GM21360 (cell line): ENCODE results near the gene RASAL1.

Experiments used
- ATAC-seq: cut with Tn5 transposase; IDR thresholded peaks from one replicate; pipeline ENCODE4 v1.9.1; 2021; ENCODE audit warnings: mild to moderate bottlenecking, moderate library complexity; ENCODE audit not compliant: unreplicated experiment

The RASAL1 gene

DNA sequence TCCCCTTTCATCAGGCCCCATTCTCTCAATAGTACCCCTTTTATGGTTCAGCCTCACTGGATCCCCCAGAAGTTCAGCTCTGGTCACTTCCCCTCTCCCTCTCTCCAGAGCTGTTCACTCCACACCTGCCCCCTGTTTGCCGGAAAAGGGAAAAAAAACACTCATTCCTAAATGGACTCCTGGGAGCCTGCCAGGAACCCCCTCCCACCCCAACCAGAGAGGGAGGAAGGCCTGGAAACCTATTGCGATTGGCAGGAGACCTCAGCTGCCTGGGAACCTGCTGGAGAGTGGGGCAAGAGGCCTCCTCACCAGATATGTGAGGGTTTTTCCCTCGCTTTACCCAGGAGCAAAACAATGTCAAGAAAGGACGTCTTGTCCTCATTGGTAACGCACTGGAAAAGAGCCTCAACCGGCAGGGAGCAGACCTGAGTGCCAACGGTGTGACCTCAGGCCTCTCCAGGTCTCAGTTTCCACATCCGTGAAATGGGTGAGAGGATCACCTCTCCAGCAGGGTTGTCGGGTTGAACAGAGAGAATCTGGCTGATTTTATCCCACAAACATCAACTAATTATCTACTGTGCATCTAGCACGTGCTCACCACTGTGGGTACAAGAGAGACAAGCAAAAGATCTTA is 74.4 kb downstream of the RASAL1 start:
- no peak for ATAC-seq

DNA sequence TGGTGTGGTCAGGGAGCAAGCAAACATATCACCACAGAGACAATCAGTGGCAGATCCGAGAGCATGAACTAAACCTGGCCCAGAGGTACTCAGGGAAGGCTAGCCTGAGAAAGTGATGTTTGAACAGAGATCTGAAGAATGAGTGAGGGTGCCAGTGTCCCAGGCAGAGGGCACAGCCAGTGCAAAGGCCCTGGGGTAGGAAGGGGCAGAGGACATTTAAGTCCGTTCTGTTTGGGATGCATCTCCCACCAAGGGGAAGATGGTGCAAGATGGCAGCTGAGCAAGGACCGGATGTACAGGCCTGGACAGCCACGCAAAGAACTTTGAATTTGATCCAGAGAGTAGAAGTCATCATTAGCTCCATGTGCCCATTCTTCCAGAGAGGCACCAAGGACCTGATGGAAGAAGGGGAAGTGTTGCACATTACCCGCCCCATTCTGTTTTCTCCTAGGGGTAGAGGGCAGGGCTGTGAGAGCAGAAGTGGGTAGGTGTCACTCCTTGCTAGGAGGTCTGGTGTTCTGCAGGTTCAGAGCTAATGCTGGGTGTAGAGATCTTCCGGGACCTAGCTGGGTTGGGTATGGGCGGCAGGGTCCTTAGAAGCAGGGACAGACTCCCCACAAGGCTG is 75.1 kb downstream of the RASAL1 start:
- ATAC-seq = no peak

DNA sequence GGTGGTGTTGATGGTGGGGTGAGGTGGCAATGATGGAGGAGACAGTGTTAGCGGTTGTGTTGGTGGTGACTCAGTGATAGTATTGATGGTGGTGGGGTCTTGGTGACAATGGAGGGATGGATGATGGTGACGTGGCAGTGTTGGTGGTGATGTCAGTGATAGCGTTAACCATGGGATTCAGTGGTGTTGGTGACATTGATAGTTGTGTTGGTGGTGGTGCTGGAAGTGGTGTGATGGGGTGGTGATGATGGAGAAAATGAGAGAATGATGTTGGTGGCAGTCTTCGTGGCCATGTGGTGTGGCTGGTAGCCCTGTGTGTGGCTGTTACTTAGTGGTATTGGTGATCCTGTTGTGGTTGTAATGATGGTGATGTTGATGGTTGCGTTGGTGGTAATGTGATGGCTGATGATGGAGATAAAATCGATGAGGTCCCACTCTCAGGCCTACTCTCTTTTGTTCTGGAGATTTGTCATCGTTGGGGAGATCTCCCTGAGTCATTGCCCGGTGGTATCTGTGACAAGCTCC is 76.4 kb downstream of the RASAL1 start:
- no peak for ATAC-seq

DNA sequence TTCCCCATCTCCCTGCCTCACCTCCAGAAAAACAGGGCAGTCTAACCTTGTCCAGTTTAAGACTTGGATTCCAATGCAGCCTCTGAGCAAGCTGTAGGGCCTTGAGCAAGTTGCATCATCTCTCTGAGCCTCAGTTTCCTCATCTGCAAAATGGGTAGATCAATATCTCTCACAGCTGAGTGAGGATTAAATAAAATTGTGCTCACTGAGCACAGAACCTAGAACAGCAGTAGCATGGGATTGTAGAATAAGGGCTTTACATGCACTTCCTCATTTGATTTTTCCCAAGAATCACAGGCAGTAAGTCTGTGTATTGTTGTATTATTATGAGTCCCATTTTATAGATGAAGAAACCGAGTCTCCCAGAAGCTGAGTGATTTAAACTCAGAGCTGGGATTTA is 77.0 kb downstream of the RASAL1 start:
- ATAC-seq = no peak

DNA sequence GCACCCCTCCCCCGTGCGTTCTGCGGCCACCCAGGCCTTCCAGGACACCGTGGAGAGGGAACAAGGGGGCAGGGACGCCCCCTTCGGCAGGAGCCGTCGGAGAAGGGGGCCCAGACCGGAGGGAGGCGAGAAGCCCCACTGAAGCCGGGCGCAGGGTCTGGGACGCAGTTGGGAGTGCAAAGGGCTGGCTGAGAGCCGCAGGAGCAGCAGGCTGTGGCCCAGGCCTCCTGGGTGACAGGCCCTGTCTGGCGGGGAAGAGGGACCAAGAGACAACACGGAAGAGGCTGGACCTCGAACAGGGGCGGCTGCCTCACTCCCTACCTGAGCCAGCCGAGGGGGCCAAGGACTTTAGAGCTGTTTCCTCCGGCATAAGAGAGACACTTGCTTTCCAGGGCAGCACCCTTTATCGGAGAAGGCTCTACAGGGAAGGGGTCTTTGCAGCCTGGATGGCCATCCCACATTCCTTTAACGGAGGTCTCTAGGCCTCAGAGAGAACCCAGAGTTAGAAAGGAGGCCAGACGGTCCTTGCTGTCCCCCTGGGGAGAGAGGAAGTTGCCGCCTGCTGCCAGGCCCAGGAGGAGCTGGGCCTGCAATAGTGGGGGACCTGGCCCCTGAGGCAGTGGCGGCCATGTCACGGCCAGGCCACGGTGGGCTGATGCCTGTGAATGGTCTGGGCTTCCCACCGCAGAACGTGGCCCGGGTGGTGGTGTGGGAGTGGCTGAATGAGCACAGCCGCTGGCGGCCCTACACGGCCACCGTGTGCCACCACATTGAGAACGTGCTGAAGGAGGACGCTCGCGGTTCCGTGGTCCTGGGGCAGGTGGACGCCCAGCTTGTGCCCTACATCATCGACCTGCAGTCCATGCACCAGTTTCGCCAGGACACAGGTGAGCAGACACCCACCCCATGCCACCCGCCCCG is 77.7 kb downstream of the RASAL1 start:
- no peak for ATAC-seq

DNA sequence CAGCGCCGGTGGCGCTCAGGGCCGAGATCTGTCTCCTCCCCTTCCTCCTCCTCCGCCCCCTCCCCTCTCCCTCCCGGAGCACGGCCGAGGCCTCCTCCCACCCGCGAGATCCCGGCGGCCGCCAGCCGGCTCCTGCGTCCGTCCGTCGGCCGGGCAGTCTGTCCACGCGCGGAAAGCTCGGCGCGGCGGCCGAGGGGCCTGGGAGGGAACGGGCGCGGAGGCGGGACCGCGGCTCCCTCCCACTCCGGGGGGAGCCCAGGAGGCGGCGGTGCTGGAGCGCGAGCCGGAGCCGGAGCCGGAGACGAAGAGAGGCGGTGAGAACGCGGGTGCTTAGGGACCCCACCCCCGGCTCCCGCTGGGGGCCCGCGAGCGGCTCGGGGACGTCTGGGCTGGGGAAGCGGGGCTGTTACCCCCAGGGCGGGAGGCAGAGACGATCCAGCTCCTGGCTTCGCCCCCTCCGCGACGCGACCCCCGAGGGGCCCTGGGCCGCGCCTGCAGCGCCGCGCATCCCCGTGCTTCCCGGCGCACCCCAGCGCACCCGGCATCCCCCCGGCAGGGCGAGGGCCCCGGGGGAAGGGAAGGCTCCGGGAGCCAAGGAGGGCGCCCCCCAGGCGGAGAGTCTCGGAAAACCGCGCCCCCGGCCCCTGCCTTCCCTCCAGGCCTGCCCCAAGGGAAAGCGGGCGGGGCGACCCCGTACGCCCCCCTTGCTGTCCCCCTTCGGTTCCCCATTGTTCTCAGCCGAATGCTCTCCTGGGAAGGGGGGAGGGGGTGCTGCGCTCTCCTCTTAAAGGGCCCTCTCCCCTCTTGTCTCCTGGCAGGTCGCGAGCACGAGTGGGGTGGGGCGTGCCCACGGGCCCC is 78.7 kb downstream of the RASAL1 start, which contains the start of gene DTX1:
DTX1 (plus strand) TSS at position 100 of the 858 bp plus-strand sequence. CDS start 1,463 bp downstream, outside the sequence.
- ATAC-seq = no peak

DNA sequence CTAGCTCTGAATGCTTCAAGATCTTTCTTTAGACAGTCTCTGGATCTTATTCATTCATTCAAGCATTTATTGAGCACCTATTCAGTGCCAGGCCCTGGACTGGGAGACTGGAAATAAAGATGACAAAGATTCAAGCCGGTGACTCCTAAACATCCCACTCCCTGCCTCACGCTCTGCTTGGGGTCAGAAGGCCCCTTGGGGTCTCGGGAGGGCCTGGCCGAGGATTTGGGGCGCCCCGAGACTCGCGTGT is 79.3 kb downstream of the RASAL1 start:
- no peak for ATAC-seq

DNA sequence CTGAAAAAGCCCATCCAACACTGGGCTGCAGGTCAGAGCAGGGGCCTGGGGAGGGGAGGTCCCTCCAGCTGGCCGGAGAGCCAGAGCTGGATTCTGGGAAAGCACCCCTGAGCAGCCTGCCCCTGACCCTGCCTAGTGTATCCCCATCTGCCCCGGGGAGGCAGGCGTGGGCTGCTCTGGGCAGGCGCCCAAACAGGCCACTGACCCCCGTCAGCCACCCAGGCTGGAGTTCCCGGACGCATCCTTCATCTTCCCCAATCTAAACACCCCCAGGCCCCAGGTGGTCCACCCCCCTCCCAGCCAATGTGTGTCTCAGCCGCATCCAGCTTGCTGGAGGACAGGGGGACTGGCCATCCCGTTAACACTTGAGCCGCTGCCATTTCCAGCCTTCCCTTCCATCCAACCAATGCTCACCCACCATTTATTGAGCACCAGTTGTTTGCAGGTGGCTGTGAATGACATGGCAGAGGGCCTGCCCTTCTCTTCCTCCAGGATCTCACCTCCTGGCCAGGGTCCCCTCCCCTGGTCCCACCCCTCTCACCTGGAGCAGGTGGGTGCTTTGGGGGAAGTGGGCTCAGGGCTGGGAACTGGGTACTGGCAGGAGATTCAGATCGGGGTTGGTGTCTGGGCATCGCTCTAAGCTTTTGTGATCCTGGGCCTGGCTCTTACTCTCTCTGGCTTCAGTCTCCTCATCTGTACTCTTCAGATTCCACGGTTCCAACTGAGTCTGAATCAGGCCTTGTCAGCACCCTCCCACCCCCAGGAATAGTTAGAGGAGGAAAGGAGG is 79.8 kb downstream of the RASAL1 start:
- no peak for ATAC-seq

DNA sequence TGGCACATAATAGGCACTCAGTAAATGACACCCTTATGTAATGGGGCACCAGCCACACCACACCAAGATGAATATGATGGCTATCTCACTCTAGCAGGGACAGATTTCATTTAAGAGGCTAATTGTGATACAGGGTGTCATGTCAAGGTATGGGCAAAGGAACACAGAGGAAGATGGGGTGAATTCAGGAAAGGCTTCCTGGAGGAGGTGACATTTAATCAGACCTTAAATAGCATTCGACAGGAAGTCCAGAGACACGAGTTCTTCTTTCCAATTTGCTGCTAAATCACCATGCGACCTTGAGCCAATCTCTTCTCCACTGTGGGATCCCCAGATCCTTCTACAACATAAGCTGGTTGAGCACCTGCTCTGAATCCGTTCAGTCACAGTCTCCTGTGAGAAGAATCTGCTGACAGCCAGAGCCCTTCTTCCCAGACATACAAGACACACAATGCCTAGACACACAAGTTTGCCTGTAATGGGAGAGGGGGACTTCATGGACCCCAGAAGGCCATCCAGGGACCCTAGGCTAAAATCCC is 80.5 kb downstream of the RASAL1 start:
- no peak for ATAC-seq

DNA sequence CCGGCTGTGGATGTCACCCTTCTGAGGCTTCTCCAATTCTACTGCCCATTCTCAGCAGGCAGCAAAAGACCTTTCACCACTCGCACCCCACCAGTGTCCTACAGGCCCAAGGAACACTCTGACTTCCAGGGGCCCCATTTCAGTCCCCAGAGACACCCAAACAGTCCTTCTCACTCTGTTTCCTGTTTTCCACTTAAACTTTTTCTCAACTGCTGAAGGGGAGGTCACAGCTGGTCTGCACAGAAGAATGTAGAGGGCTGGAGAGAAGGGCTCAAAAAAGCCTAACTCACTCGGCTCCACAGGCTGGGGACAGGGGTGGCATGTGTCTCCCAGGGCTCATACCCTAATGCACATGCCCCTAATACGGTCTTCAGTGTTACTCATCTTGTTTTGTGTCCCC is 83.2 kb downstream of the RASAL1 start:
- no peak for ATAC-seq

DNA sequence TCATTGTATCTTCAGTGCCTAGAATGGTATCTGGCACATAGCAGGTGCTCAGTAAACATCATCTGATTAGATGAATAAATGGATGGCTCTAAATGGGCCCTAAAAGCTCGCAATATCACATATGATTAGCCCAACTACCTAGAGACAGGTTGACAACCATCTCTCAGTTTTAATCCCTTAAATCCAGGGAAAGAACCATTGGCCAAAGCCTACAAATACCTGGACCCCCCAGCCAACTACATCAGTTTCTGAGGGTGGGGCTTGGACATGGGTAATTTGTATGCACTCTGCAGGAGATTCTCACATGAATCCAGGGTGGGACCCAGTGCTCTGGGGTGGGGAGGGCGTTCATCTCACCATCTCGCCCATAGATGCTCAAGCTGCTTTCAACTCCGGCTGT is 83.8 kb downstream of the RASAL1 start:
- no peak for ATAC-seq

DNA sequence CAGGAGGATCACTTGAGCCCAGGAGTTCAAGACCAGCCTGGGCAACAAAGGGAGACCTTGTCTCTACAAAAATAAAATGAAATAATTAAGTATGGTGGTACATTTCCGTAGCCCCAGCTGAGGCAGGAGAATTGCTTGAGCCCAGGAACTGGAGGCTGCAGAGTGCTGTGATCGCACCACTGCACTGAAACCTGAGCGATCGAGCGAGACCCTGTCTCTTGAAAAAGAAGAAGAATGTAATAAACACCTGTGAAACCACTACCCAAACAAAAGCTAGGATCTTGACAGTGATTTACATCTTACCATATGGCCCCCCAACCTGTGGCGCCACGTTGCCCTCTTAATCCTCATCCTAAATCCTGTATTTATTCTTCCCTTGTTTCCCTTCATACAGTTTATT is 84.8 kb downstream of the RASAL1 start:
- ATAC-seq = no peak

DNA sequence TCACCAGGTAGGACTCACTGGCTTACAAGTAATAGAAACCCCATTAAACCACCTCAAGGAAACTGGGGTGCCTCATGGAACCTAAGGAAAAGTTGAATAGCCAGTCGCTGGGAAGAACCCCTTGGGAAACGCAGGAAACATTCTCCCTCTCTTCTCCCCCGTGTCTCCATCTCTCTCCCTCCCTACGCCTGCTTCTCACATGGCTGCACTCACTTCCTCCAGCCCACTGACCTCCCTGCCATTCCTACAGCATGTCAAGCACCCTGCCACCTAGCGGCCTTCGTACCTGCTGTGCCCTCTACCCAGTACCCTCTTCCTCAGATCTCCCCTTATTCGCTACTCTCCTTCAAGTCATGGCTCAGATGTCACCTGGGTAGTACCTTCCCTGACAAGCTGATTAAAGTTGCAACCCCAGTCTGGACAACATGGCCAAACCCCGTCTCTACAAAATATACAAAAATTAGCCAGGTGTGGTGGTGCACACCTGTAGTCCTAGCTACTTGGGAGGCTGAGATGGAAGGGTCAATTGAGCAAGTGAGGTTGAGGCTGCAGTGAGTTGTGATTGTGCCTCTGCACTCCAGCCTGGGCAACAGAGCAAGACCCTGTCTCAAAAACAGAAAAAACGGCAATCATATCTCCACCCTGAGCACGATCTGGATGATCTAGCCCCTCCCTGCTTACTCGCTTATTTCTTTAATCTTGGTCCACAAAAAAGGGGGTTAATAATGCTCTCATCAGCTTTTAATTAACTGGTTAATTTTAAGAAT is 85.4 kb downstream of the RASAL1 start:
- ATAC-seq = no peak
